ENCODE data around the gene FN3KRP.

DNA sequence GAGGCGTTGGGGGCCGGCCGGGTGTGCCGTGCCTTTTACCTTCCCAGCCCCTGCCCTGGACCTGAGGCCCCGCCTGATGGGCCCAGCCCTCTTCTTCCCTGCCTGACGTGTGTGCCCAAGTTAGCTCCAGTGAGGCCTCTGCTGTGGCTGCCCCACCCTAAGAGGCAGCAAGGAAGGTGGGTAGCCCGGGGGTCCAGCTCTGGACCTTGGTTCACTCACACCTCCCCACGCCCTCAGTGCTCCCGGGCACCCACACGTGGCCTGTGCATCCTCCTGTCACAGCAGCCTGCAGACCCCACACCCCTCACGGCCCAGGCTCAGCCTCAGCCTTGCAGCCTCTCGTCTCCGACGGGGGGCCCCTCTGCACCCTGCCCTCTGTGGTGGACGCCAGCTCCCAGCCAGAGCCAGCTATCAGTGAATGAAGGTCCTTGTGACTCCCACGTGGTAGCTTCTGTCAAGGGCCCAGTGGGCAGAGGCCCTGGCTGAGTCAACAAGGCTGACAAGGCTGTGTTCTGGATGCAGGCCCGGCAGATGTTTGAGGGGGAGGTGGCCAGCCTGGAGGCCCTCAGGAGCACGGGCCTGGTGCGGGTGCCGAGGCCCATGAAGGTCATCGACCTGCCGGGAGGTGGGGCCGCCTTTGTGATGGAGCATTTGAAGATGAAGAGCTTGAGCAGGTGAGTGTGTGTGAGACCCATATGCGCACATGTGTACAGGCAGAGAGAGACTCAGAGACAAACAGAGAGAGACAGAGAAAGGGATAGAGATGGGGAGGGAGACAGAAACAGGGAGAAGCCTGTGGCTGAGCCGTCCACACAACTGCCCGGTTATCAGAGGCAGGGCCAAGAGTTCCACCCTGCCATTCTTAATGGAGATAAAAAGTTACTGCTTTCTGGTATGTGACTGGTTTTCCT lies 21.7 kb downstream of the FN3KRP start:
- TF ChIP-seq, protein P1, sequence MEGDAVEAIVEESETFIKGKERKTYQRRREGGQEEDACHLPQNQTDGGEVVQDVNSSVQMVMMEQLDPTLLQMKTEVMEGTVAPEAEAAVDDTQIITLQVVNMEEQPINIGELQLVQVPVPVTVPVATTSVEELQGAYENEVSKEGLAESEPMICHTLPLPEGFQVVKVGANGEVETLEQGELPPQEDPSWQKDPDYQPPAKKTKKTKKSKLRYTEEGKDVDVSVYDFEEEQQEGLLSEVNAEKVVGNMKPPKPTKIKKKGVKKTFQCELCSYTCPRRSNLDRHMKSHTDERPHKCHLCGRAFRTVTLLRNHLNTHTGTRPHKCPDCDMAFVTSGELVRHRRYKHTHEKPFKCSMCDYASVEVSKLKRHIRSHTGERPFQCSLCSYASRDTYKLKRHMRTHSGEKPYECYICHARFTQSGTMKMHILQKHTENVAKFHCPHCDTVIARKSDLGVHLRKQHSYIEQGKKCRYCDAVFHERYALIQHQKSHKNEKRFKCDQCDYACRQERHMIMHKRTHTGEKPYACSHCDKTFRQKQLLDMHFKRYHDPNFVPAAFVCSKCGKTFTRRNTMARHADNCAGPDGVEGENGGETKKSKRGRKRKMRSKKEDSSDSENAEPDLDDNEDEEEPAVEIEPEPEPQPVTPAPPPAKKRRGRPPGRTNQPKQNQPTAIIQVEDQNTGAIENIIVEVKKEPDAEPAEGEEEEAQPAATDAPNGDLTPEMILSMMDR (IDR thresholded peaks at IDR 0.05; ENCODE audit: low read length): no peak
- TF ChIP-seq EZH2 (IDR thresholded peaks at IDR 0.05; ENCODE audit: borderline replicate concordance, low read length): no peak
